Gastrocnemius medialis (tissue), 4 donors: ENCODE results near the gene ADTRP.

ENCODE experiments used
- POLR2A ChIP-seq, 2 donors: fragments of 450-650 bp; IDR thresholded peaks; one replicate each; pipeline ENCODE4 v1.6.1; 2017; ENCODE audit warnings: antibody characterized with exemption in 2 of 2, mild to moderate bottlenecking in 2 of 2, moderate library complexity in 2 of 2
- TF ChIP-seq, protein P1 (sequence below), 5 experiments: fragments of 450-650 bp in 3 of 5; fragments of 200-600 bp in 2 of 5; sonication (generic) in 2 of 5; IDR thresholded peaks in 4 of 5; conservative IDR thresholded peaks in 1 of 5; 1 replicate in 4 of 5; 2 replicates in 1 of 5; pipeline ENCODE4 v1.5.1; 2016 to 2019; ENCODE audit warnings: antibody characterized with exemption in 5 of 5, mild to moderate bottlenecking in 3 of 5, moderate library complexity in 3 of 5

DNA sequence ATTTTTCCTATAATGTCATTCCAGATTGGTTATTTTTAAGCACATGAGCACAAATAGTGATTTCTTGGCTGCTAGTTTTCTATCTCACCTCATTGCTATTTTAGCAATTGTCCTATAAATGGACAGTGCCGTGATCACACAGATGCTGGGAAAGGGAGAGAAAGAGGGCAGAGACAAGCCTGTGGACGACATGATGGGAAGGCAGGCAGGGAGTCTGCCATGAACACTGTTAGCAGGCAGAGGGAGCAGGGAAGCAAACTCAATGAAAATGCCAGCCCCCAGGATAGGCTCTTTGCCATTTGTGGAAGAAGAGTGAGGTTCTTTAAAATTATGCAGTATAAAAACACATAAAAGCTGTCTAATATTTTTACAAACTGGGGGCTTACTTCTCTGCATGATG, 96.8 kb downstream of the ADTRP start:
- TF ChIP-seq, protein P1, sequence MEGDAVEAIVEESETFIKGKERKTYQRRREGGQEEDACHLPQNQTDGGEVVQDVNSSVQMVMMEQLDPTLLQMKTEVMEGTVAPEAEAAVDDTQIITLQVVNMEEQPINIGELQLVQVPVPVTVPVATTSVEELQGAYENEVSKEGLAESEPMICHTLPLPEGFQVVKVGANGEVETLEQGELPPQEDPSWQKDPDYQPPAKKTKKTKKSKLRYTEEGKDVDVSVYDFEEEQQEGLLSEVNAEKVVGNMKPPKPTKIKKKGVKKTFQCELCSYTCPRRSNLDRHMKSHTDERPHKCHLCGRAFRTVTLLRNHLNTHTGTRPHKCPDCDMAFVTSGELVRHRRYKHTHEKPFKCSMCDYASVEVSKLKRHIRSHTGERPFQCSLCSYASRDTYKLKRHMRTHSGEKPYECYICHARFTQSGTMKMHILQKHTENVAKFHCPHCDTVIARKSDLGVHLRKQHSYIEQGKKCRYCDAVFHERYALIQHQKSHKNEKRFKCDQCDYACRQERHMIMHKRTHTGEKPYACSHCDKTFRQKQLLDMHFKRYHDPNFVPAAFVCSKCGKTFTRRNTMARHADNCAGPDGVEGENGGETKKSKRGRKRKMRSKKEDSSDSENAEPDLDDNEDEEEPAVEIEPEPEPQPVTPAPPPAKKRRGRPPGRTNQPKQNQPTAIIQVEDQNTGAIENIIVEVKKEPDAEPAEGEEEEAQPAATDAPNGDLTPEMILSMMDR (IDR thresholded peaks at IDR 0.05 in 4 of 5, conservative IDR thresholded peaks at IDR 0.05 in 1 of 5), result no peak
- no peak for TF ChIP-seq POLR2A (IDR thresholded peaks at IDR 0.05)
